IMR-90 (cell line): Measurements from ENCODE around the gene KCNMB2.

Source experiments
- CEBPB ChIP-seq: IDR thresholded peaks from 2 replicates; pipeline ENCODE4 v1.6.1; 2012; ENCODE audit warnings: low read depth, low read length, improper control_type of control experiment
- CHD1 ChIP-seq: IDR thresholded peaks from 2 replicates; pipeline ENCODE4 v1.6.1; 2012; ENCODE audit warnings: low read depth, low read length, improper control_type of control experiment
- CTCF ChIP-seq: conservative IDR thresholded peaks from 2 replicates; pipeline ENCODE4 v1.5.1; 2012; ENCODE audit warnings: mild to moderate bottlenecking, low read depth, low read length, improper control_type of control experiment
- FOS ChIP-seq: fragments of 150-350 bp; IDR thresholded peaks from 2 replicates; pipeline ENCODE4 v1.6.1; 2016; ENCODE audit warnings: low read depth, low read length
- MAZ ChIP-seq: IDR thresholded peaks from 2 replicates; pipeline ENCODE4 v1.6.1; 2012; ENCODE audit warnings: low read depth, mild to moderate bottlenecking, low read length, improper control_type of control experiment, moderate library complexity, borderline replicate concordance
- MXI1 ChIP-seq: IDR thresholded peaks from 2 replicates; pipeline ENCODE4 v1.6.1; 2012; ENCODE audit warnings: low read depth, mild to moderate bottlenecking, low read length, moderate library complexity, borderline replicate concordance
- POLR2A ChIP-seq: IDR thresholded peaks from 2 replicates; pipeline ENCODE4 v1.6.1; 2012; ENCODE audit warnings: mild to moderate bottlenecking, low read depth, low read length
- RAD21 ChIP-seq: IDR thresholded peaks from 2 replicates; pipeline ENCODE4 v1.6.1; 2012; ENCODE audit warnings: low read length, improper control_type of control experiment
- RCOR1 ChIP-seq: IDR thresholded peaks from 2 replicates; pipeline ENCODE4 v1.6.1; 2012; ENCODE audit warnings: mild to moderate bottlenecking, low read length, improper control_type of control experiment; ENCODE audit not compliant: insufficient replicate concordance
- RFX5 ChIP-seq: IDR thresholded peaks from 2 replicates; pipeline ENCODE4 v1.8.0; 2012; ENCODE audit warnings: low read depth, mild to moderate bottlenecking, low read length, moderate library complexity
- SMC3 ChIP-seq: fragments of 150-350 bp; IDR thresholded peaks from 2 replicates; pipeline ENCODE4 v1.6.1; 2016; ENCODE audit warnings: low read depth, mild to moderate bottlenecking, antibody characterized with exemption, low read length, moderate library complexity
- USF2 ChIP-seq: fragments of 150-350 bp; IDR thresholded peaks from 2 replicates; pipeline ENCODE4 v1.6.1; 2017; ENCODE audit warnings: mild to moderate bottlenecking, antibody characterized with exemption, low read length, low read depth

- TF ChIP-seq SMC3 = no peak
- no peak for TF ChIP-seq CTCF
- no peak for TF ChIP-seq CEBPB
- TF ChIP-seq POLR2A = no peak
- no peak for TF ChIP-seq RCOR1
- TF ChIP-seq MAZ = no peak
- no peak for TF ChIP-seq RFX5
- TF ChIP-seq RAD21 = no peak
- no peak for TF ChIP-seq FOS
- TF ChIP-seq MXI1 = no peak
- no peak for TF ChIP-seq CHD1
- no peak for TF ChIP-seq USF2
Measured at GRCh38 chr3:178749471-178749870, 213.2 kb downstream of the KCNMB2 start.
